Measurements from ENCODE around the gene PIK3R4. TPM values are rescaled to one million over a fixed set of nuclear protein-coding genes. Genes with fewer than 3 reads are reported as not detected.

PIK3R4 gene
- polyA plus RNA-seq, 1 of the 3 experiments (the other 2 are of a cell fraction), result 27.2 TPM

DNA sequence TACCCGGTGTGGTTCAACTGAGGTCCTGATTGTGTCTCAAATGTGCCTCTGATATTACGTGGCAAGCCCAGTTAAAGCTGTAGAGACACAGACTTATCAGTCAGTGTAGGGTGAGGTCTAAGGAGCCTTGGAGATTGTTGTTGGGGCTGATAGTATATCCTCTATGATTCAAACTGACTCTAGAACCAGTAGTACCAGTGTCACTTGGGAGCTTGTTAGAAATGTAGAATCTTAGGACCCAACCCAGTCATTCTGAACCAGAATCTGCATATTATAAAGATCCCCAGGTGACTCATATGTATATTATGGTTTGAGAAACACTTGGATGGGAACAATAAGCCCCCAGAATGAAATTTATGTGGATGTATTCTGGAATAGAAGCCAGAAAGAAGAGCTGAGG is 83.5 kb downstream of the PIK3R4 start:
- H2AFZ ChIP-seq (ENCODE audit: low read depth), result no peak overlapping the region
- H3K9me2 ChIP-seq, result no peaks in the 10 kb centered on the region
- H3K36me3 ChIP-seq (replicated peaks in 1 of 2; ENCODE audit: control insufficient read depth in 1 of 2, insufficient read depth in 2 of 2, low read length in 1 of 2), result peaks cover 0 to 8% of the 10 kb centered on the region in 2 experiments
- no peak for DNase-seq
- no peaks in the 10 kb centered on the region for H3K79me2 ChIP-seq (ENCODE audit: insufficient read depth)
- ChIA-PET CTCF (interaction anchor here (0.9 kb wide), 1 partner anchor 73 kb away, joined by 3 read pairs; no protein-coding TSS in a partner anchor), POLR2A (no interaction called here)
- 0 out of 4 replicates have a peak, but pooled peaks cover 0 to 7% of the 10 kb centered on the region in 2 experiments for H3K4me1 ChIP-seq (ENCODE audit: control insufficient read depth in 1 of 2, insufficient read depth in 2 of 2, low read depth in 1 of 2, low read length in 1 of 2)
- TF ChIP-seq TCF12 (IDR thresholded peaks at IDR 0.05) (no peak), FOXJ3 (CRISPR knock-in tag; IDR thresholded peaks at IDR 0.05) (no peak), POLR2AphosphoS5 (IDR thresholded peaks at IDR 0.05; ENCODE audit: low read depth, low read length) (no peak), RCOR1 (IDR thresholded peaks at IDR 0.05; ENCODE audit: low read length) (no peak), RAD21 (IDR thresholded peaks at IDR 0.05; ENCODE audit: low read length) (no peak), YY1 (IDR thresholded peaks at IDR 0.05; ENCODE audit: low read depth) (no peak), JUND (IDR thresholded peaks at IDR 0.05) (no peak), TAF1 (IDR thresholded peaks at IDR 0.05; ENCODE audit: borderline replicate concordance, low read depth, low read length) (no peak), FOSL2 (IDR thresholded peaks at IDR 0.05; ENCODE audit: borderline replicate concordance, low read depth) (no peak), GATA2 (CRISPR knock-in tag; IDR thresholded peaks at IDR 0.05) (no peak), NRF1 (IDR thresholded peaks at IDR 0.05; ENCODE audit: low read depth, low read length) (no peak), ELF1 (IDR thresholded peaks at IDR 0.05) (no peak), NFIC (IDR thresholded peaks at IDR 0.05; ENCODE audit: borderline replicate concordance) (no peak)
- TF ChIP-seq, protein P1, sequence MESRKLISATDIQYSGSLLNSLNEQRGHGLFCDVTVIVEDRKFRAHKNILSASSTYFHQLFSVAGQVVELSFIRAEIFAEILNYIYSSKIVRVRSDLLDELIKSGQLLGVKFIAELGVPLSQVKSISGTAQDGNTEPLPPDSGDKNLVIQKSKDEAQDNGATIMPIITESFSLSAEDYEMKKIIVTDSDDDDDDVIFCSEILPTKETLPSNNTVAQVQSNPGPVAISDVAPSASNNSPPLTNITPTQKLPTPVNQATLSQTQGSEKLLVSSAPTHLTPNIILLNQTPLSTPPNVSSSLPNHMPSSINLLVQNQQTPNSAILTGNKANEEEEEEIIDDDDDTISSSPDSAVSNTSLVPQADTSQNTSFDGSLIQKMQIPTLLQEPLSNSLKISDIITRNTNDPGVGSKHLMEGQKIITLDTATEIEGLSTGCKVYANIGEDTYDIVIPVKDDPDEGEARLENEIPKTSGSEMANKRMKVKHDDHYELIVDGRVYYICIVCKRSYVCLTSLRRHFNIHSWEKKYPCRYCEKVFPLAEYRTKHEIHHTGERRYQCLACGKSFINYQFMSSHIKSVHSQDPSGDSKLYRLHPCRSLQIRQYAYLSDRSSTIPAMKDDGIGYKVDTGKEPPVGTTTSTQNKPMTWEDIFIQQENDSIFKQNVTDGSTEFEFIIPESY (IDR thresholded peaks at IDR 0.05; ENCODE audit: borderline replicate concordance, low read depth), result no peak
- TF ChIP-seq, protein P2, sequence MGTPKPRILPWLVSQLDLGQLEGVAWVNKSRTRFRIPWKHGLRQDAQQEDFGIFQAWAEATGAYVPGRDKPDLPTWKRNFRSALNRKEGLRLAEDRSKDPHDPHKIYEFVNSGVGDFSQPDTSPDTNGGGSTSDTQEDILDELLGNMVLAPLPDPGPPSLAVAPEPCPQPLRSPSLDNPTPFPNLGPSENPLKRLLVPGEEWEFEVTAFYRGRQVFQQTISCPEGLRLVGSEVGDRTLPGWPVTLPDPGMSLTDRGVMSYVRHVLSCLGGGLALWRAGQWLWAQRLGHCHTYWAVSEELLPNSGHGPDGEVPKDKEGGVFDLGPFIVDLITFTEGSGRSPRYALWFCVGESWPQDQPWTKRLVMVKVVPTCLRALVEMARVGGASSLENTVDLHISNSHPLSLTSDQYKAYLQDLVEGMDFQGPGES (IDR thresholded peaks at IDR 0.05; ENCODE audit: low read depth, low read length), result no peak
- TF ChIP-seq, protein P3, sequence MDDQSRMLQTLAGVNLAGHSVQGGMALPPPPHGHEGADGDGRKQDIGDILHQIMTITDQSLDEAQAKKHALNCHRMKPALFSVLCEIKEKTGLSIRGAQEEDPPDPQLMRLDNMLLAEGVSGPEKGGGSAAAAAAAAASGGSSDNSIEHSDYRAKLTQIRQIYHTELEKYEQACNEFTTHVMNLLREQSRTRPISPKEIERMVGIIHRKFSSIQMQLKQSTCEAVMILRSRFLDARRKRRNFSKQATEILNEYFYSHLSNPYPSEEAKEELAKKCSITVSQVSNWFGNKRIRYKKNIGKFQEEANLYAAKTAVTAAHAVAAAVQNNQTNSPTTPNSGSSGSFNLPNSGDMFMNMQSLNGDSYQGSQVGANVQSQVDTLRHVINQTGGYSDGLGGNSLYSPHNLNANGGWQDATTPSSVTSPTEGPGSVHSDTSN (IDR thresholded peaks at IDR 0.05), result no peak
- TF ChIP-seq, protein P4, sequence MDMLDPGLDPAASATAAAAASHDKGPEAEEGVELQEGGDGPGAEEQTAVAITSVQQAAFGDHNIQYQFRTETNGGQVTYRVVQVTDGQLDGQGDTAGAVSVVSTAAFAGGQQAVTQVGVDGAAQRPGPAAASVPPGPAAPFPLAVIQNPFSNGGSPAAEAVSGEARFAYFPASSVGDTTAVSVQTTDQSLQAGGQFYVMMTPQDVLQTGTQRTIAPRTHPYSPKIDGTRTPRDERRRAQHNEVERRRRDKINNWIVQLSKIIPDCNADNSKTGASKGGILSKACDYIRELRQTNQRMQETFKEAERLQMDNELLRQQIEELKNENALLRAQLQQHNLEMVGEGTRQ (IDR thresholded peaks at IDR 0.05; ENCODE audit: borderline replicate concordance, low read depth, low read length), result no peak
- TF ChIP-seq, protein P5, sequence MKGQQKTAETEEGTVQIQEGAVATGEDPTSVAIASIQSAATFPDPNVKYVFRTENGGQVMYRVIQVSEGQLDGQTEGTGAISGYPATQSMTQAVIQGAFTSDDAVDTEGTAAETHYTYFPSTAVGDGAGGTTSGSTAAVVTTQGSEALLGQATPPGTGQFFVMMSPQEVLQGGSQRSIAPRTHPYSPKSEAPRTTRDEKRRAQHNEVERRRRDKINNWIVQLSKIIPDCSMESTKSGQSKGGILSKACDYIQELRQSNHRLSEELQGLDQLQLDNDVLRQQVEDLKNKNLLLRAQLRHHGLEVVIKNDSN (IDR thresholded peaks at IDR 0.05; ENCODE audit: borderline replicate concordance, low read depth), result no peak
- TF ChIP-seq, protein P6, sequence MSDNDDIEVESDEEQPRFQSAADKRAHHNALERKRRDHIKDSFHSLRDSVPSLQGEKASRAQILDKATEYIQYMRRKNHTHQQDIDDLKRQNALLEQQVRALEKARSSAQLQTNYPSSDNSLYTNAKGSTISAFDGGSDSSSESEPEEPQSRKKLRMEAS (IDR thresholded peaks at IDR 0.05; ENCODE audit: low read depth), result no peak
- TF ChIP-seq, protein P7, sequence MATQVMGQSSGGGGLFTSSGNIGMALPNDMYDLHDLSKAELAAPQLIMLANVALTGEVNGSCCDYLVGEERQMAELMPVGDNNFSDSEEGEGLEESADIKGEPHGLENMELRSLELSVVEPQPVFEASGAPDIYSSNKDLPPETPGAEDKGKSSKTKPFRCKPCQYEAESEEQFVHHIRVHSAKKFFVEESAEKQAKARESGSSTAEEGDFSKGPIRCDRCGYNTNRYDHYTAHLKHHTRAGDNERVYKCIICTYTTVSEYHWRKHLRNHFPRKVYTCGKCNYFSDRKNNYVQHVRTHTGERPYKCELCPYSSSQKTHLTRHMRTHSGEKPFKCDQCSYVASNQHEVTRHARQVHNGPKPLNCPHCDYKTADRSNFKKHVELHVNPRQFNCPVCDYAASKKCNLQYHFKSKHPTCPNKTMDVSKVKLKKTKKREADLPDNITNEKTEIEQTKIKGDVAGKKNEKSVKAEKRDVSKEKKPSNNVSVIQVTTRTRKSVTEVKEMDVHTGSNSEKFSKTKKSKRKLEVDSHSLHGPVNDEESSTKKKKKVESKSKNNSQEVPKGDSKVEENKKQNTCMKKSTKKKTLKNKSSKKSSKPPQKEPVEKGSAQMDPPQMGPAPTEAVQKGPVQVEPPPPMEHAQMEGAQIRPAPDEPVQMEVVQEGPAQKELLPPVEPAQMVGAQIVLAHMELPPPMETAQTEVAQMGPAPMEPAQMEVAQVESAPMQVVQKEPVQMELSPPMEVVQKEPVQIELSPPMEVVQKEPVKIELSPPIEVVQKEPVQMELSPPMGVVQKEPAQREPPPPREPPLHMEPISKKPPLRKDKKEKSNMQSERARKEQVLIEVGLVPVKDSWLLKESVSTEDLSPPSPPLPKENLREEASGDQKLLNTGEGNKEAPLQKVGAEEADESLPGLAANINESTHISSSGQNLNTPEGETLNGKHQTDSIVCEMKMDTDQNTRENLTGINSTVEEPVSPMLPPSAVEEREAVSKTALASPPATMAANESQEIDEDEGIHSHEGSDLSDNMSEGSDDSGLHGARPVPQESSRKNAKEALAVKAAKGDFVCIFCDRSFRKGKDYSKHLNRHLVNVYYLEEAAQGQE (IDR thresholded peaks at IDR 0.05; ENCODE audit: low read depth, low read length), result no peak
- H3K9me3 ChIP-seq, result no peaks in the 10 kb centered on the region
- no peak overlapping the region for H3K4me2 ChIP-seq
- H3K4me3 ChIP-seq (ENCODE audit: low read depth in 2 of 2, low read length in 1 of 2), result no peak overlapping the region
- no peaks in the 10 kb centered on the region for H3F3A ChIP-seq (replicated peaks; ENCODE audit: insufficient read depth)
- WGBS (ENCODE audit: low lambda C conversion rate), result 93% methylated on average over 2 of the region's 2 CpGs
- H3K27me3 ChIP-seq (ENCODE audit: insufficient read depth), result no peaks in the 10 kb centered on the region
- no peaks in the 10 kb centered on the region for H4K20me1 ChIP-seq (ENCODE audit: insufficient read depth)
- H3K27ac ChIP-seq (ENCODE audit: low read depth in 2 of 2, low read length in 1 of 2), result no peak overlapping the region
- H3K9ac ChIP-seq, result no peak overlapping the region
